Adipocyte (in vitro differentiated cells): ENCODE data around the gene LYPLAL1.

Source experiments
- DNase-seq: peaks from one replicate; pipeline ENCODE4 v3.0.0-alpha.2; 2015; ENCODE audit warnings: low read depth
- H3K27me3 ChIP-seq: replicated peaks from 2 replicates; pipeline ENCODE4 v1.7.0; 2013; ENCODE audit warnings: mild to moderate bottlenecking, low read length, moderate library complexity; ENCODE audit not compliant: control insufficient read depth, insufficient read depth
- H3K36me3 ChIP-seq: 2 replicates; pipeline ENCODE4 v1.7.0; 2013; ENCODE audit warnings: low read length, mild to moderate bottlenecking, moderate library complexity; ENCODE audit not compliant: control insufficient read depth, insufficient read depth, severe bottlenecking
- H3K4me1 ChIP-seq: 2 replicates; pipeline ENCODE4 v1.7.0; 2013; ENCODE audit warnings: mild to moderate bottlenecking, low read length, moderate library complexity; ENCODE audit not compliant: control insufficient read depth, insufficient read depth
- H3K4me3 ChIP-seq: 2 replicates; pipeline ENCODE4 v1.7.0; 2013; ENCODE audit warnings: mild to moderate bottlenecking, low read length, moderate library complexity
- H3K9ac ChIP-seq: 2 replicates; pipeline ENCODE4 v1.7.0; 2013; ENCODE audit warnings: mild to moderate bottlenecking, low read length, moderate library complexity
- H3K9me3 ChIP-seq: 2 replicates; pipeline ENCODE4 v1.7.0; 2013; ENCODE audit warnings: mild to moderate bottlenecking, low read length, moderate library complexity; ENCODE audit not compliant: control insufficient read depth

Gene LYPLAL1

GRCh38 chr1:219147571-219148019 lies 26.1 kb upstream of the LYPLAL1 start:
- no peak for DNase-seq
- no peak overlapping the region for H3K9ac ChIP-seq
- H3K36me3 ChIP-seq, result no peaks in the 10 kb centered on the region
- no peak overlapping the region for H3K4me3 ChIP-seq
- peaks cover 3% of the 10 kb centered on the region for H3K4me1 ChIP-seq
- no peaks in the 10 kb centered on the region for H3K9me3 ChIP-seq
- H3K27me3 ChIP-seq, result no peaks in the 10 kb centered on the region

DNA sequence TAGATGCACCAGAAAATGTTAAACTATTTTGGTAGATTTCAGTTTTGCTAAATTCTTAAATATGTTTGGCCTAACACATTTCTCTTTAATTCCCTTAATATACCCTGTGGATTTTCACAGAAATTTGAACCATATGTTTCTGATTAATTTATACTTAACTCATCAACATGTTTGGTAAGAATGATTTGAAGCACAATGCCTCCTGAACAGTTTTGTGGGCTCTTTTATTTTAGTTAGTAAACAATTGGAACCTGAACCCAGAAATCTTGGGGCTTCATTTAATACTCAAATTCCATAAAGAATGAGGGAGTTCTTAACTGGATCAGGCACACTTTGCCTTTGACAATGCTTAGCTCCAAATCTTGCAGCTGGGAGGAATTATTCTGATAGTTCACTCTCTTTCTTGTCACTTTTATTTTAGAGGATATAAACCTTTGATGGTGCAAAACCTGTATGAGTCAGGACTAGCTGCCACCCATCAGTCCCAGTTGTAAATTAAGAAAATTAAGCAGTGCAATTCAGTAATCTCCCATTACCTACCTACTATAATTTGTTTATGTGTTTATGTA lies 24.6 kb upstream of the LYPLAL1 start:
- Histone ChIP-seq H3K9ac (no peak overlapping the region), H3K4me1 (peaks cover 3% of the 10 kb centered on the region), H3K27me3 (no peaks in the 10 kb centered on the region), H3K4me3 (no peak overlapping the region), H3K9me3 (no peaks in the 10 kb centered on the region), H3K36me3 (no peaks in the 10 kb centered on the region)
- DNase-seq, result no peak

DNA sequence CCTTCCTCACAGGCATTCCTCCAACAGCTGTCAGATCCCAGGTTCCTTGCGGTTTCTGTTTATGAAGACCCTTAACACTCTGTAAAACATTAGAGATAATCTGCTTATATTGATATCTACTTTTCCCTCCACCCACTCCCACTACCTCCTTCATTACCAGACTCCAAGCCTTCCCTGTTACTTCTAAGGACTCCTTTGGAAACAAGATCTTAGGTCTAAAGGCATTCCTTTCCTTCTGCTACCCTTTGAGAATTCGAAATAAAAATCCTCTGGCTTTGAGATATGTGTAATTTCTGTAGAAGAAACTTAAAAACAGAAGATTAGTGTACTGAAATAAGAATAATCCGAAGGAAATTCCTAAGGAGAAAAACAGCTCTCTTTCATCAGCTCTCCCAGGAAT lies 23.7 kb upstream of the LYPLAL1 start:
- no peak overlapping the region for H3K4me3 ChIP-seq
- peak; percentile 41 for DNase-seq
- H3K4me1 ChIP-seq, result peaks cover 3% of the 10 kb centered on the region
- no peaks in the 10 kb centered on the region for H3K36me3 ChIP-seq
- H3K9me3 ChIP-seq, result no peaks in the 10 kb centered on the region
- H3K27me3 ChIP-seq, result no peaks in the 10 kb centered on the region
- peak overlapping the region; percentile 24 for H3K9ac ChIP-seq

- Histone ChIP-seq H3K27me3 (no peaks in the 10 kb centered on the region), H3K36me3 (no peaks in the 10 kb centered on the region), H3K4me1 (peaks cover 3% of the 10 kb centered on the region), H3K9ac (no peak overlapping the region), H3K4me3 (no peak overlapping the region), H3K9me3 (no peaks in the 10 kb centered on the region)
- DNase-seq, result no peak
These were observed 22.8 kb upstream of the LYPLAL1 start for GRCh38 chr1:219150913-219151312.

DNA sequence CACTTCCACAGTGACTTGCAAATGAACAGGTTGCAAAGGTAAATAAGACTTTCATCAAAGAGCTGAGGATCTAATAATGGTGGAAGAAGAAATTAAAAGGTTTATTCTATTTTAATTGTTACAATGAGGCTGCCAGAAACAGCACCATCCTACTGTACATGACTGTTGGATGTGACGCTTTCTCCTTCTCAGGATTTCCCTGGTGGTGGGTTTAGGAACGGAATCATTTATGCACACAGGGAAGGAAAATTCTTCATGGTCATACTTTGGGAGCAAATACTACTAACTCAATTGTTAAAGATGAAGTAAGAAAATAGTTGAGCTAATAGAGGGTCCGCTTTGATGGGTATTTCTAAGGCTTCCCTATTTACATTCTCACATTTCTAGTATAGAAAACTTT lies 22.2 kb upstream of the LYPLAL1 start:
- Histone ChIP-seq H3K9ac (no peak overlapping the region), H3K36me3 (no peaks in the 10 kb centered on the region), H3K9me3 (no peaks in the 10 kb centered on the region), H3K4me1 (peaks cover 3% of the 10 kb centered on the region), H3K4me3 (no peak overlapping the region), H3K27me3 (no peaks in the 10 kb centered on the region)
- no peak for DNase-seq

DNA sequence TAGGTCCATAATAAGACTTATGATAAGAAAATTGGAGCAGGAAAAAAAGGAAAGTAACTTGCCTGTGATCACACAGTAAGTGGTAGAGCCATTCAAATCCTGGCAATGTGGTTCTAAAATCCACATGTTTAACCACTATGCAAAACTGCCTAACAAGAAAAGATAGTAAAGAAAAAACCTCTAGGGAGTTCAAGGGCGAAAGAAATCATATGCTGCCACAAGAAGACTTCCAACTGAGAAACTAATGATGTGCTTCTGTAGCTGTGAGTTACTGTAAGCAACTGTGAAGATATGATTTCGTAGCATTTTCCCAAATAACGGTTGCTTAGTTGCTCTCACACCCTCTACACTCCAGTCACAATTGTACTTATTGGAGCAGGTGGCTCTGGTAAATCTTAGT lies 20.9 kb upstream of the LYPLAL1 start:
- no peak for DNase-seq
- H3K4me1 ChIP-seq, result peaks cover 3% of the 10 kb centered on the region
- no peak overlapping the region for H3K4me3 ChIP-seq
- H3K9me3 ChIP-seq, result no peaks in the 10 kb centered on the region
- no peaks in the 10 kb centered on the region for H3K27me3 ChIP-seq
- no peak overlapping the region for H3K9ac ChIP-seq
- H3K36me3 ChIP-seq, result no peaks in the 10 kb centered on the region

GRCh38 chr1:219153723-219154122 lies 20.0 kb upstream of the LYPLAL1 start:
- no peaks in the 10 kb centered on the region for H3K9me3 ChIP-seq
- H3K9ac ChIP-seq, result no peak overlapping the region
- H3K4me1 ChIP-seq, result peaks cover 3% of the 10 kb centered on the region
- no peak overlapping the region for H3K4me3 ChIP-seq
- no peaks in the 10 kb centered on the region for H3K27me3 ChIP-seq
- no peak for DNase-seq
- H3K36me3 ChIP-seq, result no peaks in the 10 kb centered on the region

- no peak overlapping the region for H3K9ac ChIP-seq
- H3K9me3 ChIP-seq, result no peaks in the 10 kb centered on the region
- no peaks in the 10 kb centered on the region for H3K27me3 ChIP-seq
- peaks cover 3% of the 10 kb centered on the region for H3K4me1 ChIP-seq
- H3K4me3 ChIP-seq, result no peak overlapping the region
- no peak for DNase-seq
- H3K36me3 ChIP-seq, result no peaks in the 10 kb centered on the region
These were observed 18.5 kb upstream of the LYPLAL1 start for GRCh38 chr1:219155135-219155534.

DNA sequence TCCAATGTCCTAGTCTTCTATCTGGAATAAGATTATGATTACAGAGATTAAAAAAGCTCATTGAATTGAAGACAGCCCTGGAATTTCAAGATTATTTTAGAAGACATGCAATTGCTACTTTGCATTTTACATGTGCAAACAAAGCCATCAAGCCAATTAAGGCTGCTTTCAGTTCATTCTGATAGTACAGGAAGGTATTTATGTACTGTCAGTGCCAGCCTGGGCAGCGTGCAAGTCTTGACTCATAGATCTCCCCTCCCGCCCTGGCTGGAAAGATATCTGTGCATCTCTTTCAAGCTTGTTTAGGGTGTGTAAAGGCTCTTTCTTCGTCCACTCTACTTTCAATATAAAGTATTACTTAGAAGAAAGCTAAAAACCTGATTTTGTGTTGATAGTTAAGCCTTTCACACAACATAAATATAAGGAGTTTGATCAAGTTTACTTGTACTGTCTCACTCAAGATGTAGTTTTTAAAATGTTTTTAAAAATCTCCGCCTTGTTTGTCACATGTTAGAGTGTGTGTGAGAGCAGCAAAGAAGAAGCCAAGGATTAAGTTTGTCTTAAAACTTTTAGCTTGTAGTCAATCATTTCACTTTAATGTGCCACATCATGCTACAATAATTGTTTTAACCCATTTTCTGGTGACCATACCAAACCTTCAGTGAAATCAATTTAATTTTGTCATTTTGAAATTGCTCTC lies 13.6 kb upstream of the LYPLAL1 start:
- Histone ChIP-seq H3K9me3 (no peaks in the 10 kb centered on the region), H3K9ac (no peak overlapping the region), H3K36me3 (no peaks in the 10 kb centered on the region), H3K4me1 (peaks cover 9% of the 10 kb centered on the region), H3K4me3 (no peak overlapping the region), H3K27me3 (no peaks in the 10 kb centered on the region)
- no peak for DNase-seq

DNA sequence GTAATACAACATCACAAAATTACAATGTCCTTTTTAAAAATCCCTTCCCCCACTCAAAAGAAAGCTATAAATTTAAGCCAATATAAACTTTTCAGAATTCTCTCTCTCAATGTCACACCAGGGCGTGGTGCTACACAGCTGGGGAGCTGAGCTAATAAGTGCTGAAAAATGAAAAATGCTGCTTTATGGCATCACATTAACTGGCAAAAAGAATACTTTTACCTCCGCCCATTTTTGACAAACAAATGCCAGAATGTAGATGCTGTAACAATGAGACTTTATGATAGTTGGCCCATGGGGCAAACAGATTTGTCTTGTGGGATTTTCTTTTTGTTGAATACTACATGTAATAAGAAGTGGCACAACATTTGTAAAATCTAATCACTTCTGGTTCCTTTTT lies 12.7 kb upstream of the LYPLAL1 start:
- no peak overlapping the region for H3K9ac ChIP-seq
- H3K36me3 ChIP-seq, result no peaks in the 10 kb centered on the region
- no peaks in the 10 kb centered on the region for H3K27me3 ChIP-seq
- peak; percentile 15 for DNase-seq
- no peaks in the 10 kb centered on the region for H3K9me3 ChIP-seq
- H3K4me3 ChIP-seq, result no peak overlapping the region
- H3K4me1 ChIP-seq, result peaks cover 9% of the 10 kb centered on the region

GRCh38 chr1:219161371-219161770 lies 12.3 kb upstream of the LYPLAL1 start:
- Histone ChIP-seq H3K9ac (no peak overlapping the region), H3K4me1 (peaks cover 9% of the 10 kb centered on the region), H3K27me3 (no peaks in the 10 kb centered on the region), H3K36me3 (no peaks in the 10 kb centered on the region), H3K9me3 (no peaks in the 10 kb centered on the region), H3K4me3 (no peak overlapping the region)
- DNase-seq, result no peak
